GM12878 (cell line): Measurements from ENCODE around the gene SEMA4A.

Experiments used
- ATF2 ChIP-seq: IDR thresholded peaks from 2 replicates; pipeline ENCODE4 v1.6.1; 2012; ENCODE audit warnings: low read length, inconsistent platforms
- BACH1 ChIP-seq: fragments of 450-650 bp; IDR thresholded peaks from 2 replicates; pipeline ENCODE4 v1.6.1; 2017; ENCODE audit warnings: mild to moderate bottlenecking, borderline replicate concordance
- REST ChIP-seq: IDR thresholded peaks from 2 replicates; pipeline ENCODE4 v1.6.1; 2012; ENCODE audit warnings: mild to moderate bottlenecking, low read depth, low read length

GRCh38 chr1:156128654-156129597 is 24.5 kb upstream of the SEMA4A start:
- TF ChIP-seq BACH1 (no peak), ATF2 (no peak), REST (no peak)
